VCaP (cell line): ENCODE measurements around the gene CCDC47.

ENCODE experiments used
- H3K27ac ChIP-seq: fragments of 450-650 bp; 2 replicates; pipeline ENCODE4 v1.5.1; 2017
- TF ChIP-seq, protein P1 (sequence below): fragments of 450-650 bp; conservative IDR thresholded peaks from 2 replicates; pipeline ENCODE4 v1.5.1; 2017; ENCODE audit warnings: mild to moderate bottlenecking, moderate library complexity

CCDC47 gene

DNA sequence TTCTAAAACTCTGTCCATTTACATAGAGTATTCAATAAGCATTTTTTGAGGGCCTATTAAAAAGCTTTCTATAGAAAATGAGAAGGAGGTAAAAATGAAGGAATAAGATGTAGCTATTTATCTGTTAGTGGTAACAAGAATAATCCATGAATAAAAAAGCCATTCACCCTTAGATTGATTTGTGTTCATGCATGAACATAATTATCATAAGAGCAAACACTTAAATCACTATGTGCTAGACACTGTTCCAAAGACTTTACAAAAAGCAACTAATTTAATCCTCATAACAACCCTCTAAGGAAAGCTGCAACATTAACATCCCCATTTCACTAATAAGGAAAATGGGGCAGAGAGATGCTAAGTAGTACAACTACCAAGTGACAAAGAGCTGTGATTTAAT lies 6.6 kb downstream of the CCDC47 start:
- H3K27ac ChIP-seq: no peak overlapping the region
- TF ChIP-seq, protein P1, sequence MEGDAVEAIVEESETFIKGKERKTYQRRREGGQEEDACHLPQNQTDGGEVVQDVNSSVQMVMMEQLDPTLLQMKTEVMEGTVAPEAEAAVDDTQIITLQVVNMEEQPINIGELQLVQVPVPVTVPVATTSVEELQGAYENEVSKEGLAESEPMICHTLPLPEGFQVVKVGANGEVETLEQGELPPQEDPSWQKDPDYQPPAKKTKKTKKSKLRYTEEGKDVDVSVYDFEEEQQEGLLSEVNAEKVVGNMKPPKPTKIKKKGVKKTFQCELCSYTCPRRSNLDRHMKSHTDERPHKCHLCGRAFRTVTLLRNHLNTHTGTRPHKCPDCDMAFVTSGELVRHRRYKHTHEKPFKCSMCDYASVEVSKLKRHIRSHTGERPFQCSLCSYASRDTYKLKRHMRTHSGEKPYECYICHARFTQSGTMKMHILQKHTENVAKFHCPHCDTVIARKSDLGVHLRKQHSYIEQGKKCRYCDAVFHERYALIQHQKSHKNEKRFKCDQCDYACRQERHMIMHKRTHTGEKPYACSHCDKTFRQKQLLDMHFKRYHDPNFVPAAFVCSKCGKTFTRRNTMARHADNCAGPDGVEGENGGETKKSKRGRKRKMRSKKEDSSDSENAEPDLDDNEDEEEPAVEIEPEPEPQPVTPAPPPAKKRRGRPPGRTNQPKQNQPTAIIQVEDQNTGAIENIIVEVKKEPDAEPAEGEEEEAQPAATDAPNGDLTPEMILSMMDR: no peak

DNA sequence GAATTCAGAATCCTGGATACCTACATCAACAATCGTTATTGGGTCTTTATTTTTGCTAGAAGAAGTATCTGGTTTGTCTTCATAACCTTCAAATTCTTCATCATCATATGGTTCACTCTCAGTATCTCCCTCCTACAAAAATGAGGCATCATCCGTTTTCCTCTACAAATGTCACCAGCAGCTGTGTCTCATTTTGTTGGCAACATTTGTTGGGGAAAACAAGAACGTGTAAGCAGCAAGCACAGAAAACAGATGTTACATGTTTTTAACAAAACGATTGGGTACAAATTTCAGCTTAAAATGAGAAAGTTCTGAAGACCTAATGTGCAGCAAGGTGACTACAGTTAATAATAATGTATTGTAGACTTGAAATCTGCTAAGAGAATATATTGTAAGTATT lies 8.7 kb downstream of the CCDC47 start:
- TF ChIP-seq, protein P1: no peak
- H3K27ac ChIP-seq: no peak overlapping the region

DNA sequence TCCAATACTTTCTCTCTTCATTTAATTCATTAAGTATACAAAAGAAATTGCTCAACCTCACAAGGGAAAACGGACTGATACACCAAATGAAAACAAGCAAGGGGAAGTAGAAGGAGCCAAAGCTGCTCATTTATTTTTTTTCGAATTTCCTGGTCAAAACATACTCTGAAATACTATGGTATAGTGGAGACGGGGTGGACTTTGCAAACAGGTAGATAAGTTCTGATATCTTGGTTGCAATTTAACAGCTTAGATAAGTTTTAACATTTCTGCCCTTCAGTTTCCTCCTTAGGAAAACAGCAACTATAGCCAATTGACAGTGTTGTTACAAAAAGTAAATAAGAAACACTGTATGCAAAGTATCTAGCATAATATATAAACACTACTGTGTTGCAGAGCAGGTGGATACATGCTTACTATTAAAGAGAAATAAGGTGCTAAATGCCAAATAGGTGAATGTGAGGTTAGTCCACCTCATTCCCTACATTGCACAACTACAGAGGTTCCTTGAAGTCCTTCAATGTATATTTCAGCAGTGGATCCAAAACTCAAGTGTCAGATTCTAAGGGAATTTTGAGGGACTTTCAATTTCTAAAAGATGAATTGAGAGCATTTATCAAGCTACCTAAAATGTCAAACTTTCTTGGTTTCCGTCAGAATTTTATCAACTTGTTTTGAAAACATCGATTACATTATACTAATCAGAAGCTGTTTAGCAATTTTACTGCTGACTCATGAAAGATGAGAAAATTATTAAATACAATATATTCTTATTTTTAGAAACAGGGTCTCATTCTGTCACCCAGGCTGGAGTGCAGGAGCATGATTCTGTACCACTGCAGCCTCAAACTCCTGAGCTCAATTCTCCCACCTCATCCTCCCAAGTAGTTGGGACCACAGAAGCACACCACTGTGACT lies 11.0 kb downstream of the CCDC47 start:
- TF ChIP-seq, protein P1: no peak
- no peak overlapping the region for H3K27ac ChIP-seq

DNA sequence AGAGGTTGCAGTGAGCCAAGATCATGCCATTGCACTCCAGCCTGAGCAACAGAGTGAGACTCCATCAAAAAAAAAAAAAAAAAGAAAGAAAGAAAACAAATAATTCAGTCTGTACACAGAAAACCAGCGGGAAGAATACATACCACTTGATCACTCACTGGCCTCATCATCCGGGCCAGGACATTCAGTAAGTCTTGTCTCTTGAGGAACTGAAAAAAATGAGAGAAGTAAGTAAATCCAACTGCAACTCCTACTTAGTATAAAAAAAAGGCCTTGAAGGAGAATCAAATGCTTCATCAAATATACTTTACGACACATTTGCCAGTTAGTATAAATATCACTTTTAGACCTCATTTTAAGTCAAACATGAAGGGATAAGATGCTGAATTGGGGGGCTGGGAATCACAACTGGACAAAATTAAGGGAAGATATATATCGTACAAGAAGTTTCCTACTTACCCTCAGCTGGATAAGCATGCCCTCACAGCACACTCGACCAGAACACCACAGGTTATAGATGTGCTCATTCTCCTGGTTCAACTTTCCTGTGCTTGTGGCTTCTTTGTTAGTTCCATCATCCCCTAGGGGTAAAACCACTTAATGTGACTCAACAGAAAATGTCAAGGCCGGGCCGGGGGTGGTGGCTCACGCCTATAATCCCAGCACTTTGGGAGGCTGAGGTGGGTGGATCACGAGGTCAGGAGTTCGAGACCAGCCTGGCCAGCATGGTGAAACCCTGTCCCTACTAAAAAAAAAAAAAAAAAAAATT lies 12.4 kb downstream of the CCDC47 start:
- TF ChIP-seq, protein P1: no peak
- no peak overlapping the region for H3K27ac ChIP-seq

DNA sequence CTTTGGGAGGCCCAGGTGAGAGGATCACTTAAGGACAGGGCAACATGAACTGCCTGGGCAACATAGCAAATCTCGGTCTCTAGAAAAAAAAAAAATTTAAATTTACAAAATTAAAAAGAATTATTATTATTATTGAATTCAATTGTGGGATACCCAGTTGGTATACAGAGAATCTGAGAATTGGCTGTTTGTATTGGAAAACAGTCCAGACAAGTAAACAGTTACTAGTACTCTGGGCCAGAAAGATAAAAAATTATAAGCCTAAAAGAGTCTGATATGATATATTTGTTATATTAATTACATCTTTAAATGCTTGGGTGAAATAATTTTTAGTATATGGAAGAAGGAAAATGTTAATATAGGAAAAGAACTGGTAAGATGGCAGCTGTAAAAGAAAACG lies 15.0 kb downstream of the CCDC47 start:
- TF ChIP-seq, protein P1: no peak
- H3K27ac ChIP-seq: no peak overlapping the region

DNA sequence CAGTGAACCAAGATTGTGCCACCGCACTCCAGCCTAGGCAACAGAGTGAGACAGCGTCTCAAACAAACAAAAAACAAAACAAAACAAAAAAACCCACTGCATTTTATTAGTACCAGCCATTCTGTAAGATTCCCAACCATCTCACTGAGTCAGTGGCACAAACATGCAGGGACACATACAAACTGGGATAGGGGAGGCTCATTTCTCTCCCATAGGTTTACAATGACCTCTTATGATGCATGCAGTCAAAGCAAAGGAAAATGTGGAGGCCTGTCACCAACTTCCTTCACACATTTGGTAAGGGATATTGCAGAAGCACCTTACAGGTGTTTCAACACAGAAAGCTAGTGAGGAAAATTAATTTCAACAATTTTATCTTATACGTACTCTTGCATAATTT lies 19.4 kb downstream of the CCDC47 start:
- TF ChIP-seq, protein P1: no peak
- H3K27ac ChIP-seq: no peak overlapping the region

DNA sequence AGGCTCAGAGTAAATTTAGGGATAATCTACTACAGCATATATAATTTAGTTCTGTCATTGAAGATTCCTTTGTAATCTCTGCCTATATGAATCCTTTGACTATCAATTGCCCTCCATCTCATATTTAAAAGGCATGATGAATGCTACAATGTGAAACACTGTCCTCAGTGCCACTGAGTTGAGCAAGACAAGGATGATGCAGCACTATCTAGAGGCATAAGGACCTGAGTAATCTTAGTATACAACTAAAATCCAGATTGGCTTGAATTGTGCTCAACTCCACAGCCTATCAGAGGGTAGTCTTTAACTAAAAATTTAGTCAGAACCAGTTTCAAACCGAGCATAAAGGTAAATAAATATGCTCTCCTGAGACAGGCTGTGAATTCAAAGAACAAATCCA lies 20.2 kb downstream of the CCDC47 start:
- no peak overlapping the region for H3K27ac ChIP-seq
- TF ChIP-seq, protein P1: no peak
